Right lobe of liver (tissue), 4 donors: Measurements from ENCODE around the gene MAPT.

ENCODE experiments used
- CTCF ChIP-seq, 4 donors: fragments of 200-600 bp in 3 of 4; fragments of 450-650 bp in 1 of 4; IDR thresholded peaks; one replicate each; pipeline versions ENCODE4 v1.5.1 to v1.8.0; 2016 to 2022; ENCODE audit warnings: antibody characterized with exemption in 4 of 4, mild to moderate bottlenecking in 2 of 4
- POLR2A ChIP-seq: fragments of 450-650 bp; IDR thresholded peaks from one replicate; pipeline ENCODE4 v1.6.1; 2017; ENCODE audit warnings: antibody characterized with exemption, mild to moderate bottlenecking
- donor health status: DM: no; HTN: no; CAD: no.
- donor health status: DM: no; HTN: no; CAD: no.
- donor health status: DM: no; HTN: yes; CAD: no.

- TF ChIP-seq POLR2A, result no peak
- TF ChIP-seq CTCF (IDR thresholded peaks at IDR 0.05), result no peak
Measured at GRCh38 chr17:45953561-45953960, 59.2 kb downstream of the MAPT start.
